ENCODE data around the gene ZNF418.
A peak's percentile ranks its signal among the peaks of the same experiment; 100 is the strongest.

The ZNF418 gene

DNA sequence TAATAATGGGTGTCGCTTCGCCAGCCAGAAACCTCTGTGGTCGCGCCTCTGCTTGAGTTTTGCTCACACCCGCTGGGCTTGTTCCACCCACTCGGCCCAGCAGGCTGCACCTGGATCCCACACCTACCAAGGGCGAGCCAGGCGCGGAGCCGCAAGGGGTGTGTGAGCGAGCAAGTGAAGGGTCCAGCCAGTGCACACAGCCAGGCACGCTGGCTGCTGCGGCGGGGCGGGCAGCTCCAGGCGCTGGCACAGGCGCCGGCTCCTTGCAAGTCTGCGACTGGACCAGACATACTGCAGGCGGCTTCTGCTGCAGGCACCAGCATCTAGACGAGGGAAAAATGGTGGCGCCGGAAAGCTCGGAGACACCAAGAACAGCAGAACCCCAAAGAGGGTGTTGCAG, 14.1 kb upstream of the ZNF418 start:
- no peak for TF ChIP-seq ZFX (IDR thresholded peaks at IDR 0.05; ENCODE audit: borderline replicate concordance)
- TF ChIP-seq, protein P1, sequence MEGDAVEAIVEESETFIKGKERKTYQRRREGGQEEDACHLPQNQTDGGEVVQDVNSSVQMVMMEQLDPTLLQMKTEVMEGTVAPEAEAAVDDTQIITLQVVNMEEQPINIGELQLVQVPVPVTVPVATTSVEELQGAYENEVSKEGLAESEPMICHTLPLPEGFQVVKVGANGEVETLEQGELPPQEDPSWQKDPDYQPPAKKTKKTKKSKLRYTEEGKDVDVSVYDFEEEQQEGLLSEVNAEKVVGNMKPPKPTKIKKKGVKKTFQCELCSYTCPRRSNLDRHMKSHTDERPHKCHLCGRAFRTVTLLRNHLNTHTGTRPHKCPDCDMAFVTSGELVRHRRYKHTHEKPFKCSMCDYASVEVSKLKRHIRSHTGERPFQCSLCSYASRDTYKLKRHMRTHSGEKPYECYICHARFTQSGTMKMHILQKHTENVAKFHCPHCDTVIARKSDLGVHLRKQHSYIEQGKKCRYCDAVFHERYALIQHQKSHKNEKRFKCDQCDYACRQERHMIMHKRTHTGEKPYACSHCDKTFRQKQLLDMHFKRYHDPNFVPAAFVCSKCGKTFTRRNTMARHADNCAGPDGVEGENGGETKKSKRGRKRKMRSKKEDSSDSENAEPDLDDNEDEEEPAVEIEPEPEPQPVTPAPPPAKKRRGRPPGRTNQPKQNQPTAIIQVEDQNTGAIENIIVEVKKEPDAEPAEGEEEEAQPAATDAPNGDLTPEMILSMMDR (IDR thresholded peaks at IDR 0.05): no peak
- no peak overlapping the region for H3K27ac ChIP-seq

DNA sequence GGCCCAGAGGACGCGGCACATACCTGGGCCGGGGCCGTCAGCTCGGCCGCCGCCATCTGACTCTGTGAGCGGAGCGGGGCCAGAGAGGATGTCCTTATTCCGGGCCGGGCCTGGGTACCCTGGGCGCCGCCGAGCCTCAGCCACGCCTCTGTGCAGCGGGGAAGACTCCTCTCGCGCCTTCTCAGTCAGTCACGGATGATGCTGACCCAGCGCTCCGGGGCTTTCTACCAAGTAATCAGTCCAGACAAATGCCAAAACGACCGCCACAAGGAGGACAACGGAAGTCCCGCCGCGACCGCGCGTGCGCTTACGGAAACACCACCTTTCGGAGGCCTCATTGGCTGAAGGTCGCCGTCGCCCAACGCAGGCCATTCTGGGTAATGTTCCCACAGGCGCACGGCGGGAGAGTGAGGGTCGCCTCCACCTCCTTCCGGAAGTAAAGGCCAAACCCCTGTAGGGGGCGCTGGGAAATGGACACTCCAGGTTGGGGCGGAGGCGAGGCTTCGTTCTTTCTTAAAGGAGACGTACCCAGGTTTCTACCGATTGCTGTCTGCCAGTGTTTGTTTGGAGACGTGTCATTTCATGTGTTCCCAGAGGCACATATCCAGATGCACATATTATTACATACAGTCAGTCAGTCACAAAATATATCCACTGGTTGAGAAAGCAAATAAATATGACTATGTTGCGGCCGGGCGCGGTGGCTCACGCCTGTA, 12.4 kb upstream of the ZNF418 start, which contains the start of gene ZNF256:
Gene ZNF256 (minus strand): TSS at position 288 of the 716 bp plus-strand sequence. CDS start 232 bp downstream, at position 56.
- H3K27ac ChIP-seq: peak within 1 kb of the TSS; percentile 74
- TF ChIP-seq, protein P1 (IDR thresholded peaks at IDR 0.05): peak; percentile 81
- TF ChIP-seq ZFX (IDR thresholded peaks at IDR 0.05; ENCODE audit: borderline replicate concordance): no peak

DNA sequence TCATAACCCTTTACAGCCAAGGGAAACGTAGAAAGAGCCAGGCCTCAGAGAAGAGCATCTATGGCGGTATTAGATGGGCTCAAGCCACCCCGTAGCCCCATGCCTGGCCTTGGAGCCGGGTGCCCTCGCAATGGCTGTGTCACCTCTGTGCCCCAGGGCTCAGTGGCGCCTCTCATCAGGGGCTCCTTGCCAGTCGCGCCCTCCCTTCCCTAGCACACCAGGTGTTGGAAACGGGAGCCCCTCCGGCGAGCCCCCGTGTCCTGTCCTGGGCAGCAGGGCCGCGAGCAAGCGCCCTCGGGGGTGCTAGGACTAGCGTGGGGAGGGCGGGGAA, 11.9 kb upstream of the ZNF418 start:
- no peak for TF ChIP-seq ZFX (IDR thresholded peaks at IDR 0.05; ENCODE audit: borderline replicate concordance)
- H3K27ac ChIP-seq: peak overlapping the region; percentile 74

DNA sequence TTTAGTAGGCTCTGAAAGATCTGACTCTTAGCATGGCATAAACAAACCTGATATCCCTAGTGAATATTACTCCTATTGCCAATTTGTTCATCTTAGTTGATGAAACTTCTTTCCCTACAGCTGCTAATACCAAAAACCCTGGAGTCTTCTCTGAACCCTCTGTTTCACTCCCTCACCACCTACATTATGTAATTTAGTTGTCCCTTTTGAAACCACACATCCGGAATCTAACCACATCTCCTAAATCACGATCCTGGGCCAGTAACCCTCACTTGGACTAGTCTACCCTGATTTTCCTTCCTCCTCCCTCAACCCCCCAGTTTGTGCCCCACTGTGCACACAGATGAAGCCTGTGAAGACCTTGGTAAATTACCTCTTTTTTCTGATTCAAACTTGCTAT, 11.1 kb upstream of the ZNF418 start:
- TF ChIP-seq, protein P1 (IDR thresholded peaks at IDR 0.05): no peak
- no peak for TF ChIP-seq ZFX (IDR thresholded peaks at IDR 0.05; ENCODE audit: borderline replicate concordance)
- no peak overlapping the region; the same call in 1 of the 2 replicates for H3K27ac ChIP-seq

DNA sequence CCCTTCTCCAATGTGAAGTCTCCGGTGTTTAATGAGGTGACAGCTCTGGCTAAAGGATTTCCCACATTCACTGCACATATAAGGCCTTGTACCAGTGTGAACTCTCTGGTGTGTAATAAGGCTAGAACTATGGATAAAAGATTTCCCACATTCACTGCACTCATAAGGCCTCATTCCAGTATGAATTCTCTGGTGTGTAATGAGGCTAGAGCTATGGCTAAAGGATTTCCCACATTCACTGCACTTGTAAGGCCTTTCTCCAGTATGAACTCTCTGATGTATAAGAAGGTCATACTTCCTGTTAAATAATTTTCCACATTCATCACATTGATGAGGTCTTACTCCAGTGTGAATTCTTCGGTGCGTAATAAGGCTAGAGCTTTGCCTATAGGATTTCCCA, 6.4 kb upstream of the ZNF418 start:
- TF ChIP-seq, protein P1 (IDR thresholded peaks at IDR 0.05): no peak

DNA sequence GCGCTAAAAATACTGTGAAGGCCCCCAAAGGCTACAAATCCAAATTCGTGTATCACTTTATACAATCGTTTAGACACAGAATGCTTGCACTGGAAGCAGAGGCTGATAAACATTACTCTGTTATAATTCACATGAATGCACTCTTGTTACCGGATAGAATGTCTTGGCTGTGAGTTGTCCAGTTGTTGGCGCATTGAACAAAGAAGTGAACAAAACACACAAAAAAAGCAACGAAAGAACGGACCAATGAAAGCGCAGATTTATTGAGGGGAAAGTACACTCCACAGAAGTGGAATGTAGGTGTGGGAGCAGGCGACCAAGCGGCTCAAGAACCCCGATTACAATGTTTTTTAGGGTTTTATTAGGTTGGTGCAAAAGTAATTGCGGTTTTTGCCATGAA, 529 bp upstream of the ZNF418 start:
- H3K27ac ChIP-seq: no peak overlapping the region

More for the DNA sequence above, 6.4 kb upstream of the ZNF418 start:
- H3K27ac ChIP-seq: no peak overlapping the region

DNA sequence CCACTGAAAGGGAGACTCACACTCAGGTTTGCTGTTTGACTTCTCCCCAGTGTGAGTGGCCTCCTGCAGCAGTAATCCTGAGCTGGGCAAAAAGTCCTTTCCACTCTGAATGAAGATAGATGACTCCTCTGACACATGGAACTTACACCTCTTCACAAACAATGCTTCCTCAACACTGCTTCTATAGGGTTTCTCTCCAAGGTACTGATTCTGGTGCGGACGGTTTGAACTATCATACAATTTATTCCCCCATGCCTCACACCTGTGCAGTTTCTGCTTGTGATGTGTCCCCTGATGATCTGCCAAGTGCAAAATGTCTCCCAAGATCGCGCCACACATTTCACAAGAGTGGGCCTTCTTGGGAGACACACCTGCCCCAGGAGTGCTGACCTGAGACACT, 7.6 kb downstream of the ZNF418 start:
- no peak for TF ChIP-seq ZFX (IDR thresholded peaks at IDR 0.05; ENCODE audit: borderline replicate concordance)
- H3K27ac ChIP-seq: no peak overlapping the region

More for the DNA sequence above, 529 bp upstream of the ZNF418 start:
- TF ChIP-seq, protein P1 (IDR thresholded peaks at IDR 0.05): no peak
- TF ChIP-seq ZFX (IDR thresholded peaks at IDR 0.05; ENCODE audit: borderline replicate concordance): no peak

DNA sequence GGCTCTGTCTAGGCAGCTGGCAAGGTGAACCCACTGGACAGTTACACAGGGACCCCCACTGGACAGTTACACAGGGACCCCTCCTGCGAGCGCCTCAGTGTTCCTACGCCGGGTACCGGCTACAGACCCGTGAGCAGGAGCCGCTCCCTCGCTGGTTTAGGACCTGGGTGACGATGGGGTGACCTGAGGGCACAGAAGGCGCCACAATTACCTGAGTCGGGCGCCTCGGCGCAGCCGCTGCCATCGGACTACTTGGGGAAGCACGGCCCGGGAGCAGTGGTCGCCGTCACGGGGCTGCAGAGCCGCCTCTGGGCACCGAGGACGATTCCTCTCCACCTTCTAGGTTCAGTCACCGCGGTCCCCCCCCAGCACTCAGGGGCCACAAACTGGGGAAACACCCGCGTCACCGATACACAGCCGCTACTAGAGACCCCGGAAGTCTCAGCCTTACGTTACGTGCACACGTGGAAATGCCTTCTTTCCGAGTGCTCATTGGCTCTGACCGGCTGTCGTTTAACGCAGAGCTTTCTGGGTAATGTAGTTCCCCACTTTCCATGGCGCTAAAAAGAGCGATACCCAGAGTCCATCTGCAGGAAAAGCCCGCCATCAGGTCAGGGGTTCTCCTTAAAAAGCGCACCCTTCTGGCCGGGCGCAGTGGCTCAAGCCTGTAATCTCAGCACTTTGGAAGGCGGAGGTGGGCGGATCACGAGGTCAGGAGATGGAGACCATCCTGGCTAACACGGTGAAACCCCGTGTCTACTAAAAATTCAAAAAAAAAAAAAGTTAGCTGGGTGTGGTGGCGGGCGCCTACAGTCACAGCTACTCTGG, 18.8 kb downstream of the ZNF418 start, which contains the start of gene ZNF417:
Gene ZNF417 (minus strand): TSS at position 425 of the 828 bp plus-strand sequence. CDS start 181 bp downstream, at position 244.
- TF ChIP-seq, protein P1 (IDR thresholded peaks at IDR 0.05): peak; percentile 32; the same call in 1 of the 2 replicates

More for the DNA sequence above, 18.8 kb downstream of the ZNF418 start, which contains the start of gene ZNF417:
- H3K27ac ChIP-seq: peak within 1 kb of the TSS; percentile 56
